GM21515 (cell line): Measurements from ENCODE around the gene RRAS2.
"Not testable (repeated sequence)": the region's sequence is repeated elsewhere in the genome, so short reads cannot be mapped to it uniquely, and the experiment has no call there.

Source experiments
- ATAC-seq: cut with Tn5 transposase; IDR thresholded peaks from one replicate; pipeline ENCODE4 v1.9.1; 2021; ENCODE audit not compliant: unreplicated experiment

Gene RRAS2

DNA sequence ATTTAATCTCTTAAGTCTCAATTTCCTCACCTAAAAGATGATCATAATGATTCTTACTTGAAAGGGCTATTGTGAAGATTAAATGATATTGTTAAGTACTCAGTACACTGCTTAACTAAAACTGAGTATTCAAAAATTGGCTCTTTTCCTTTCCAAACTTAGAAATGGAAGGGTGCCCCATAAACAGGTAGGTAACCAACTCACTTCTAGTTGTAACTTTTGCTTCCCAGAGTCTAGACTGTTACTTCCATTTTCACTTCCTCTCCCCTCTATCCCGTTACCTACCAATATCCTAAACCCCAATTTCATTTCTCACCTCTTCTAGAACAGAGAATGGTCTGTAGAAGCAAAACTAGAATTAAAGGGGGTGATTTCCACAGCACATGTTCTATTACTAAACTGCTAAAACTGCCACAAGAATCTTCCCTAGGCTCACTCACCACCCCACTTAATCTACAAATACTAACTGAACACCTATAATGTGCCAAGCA, 50.0 kb downstream of the RRAS2 start:
- peak; percentile 42 for ATAC-seq

DNA sequence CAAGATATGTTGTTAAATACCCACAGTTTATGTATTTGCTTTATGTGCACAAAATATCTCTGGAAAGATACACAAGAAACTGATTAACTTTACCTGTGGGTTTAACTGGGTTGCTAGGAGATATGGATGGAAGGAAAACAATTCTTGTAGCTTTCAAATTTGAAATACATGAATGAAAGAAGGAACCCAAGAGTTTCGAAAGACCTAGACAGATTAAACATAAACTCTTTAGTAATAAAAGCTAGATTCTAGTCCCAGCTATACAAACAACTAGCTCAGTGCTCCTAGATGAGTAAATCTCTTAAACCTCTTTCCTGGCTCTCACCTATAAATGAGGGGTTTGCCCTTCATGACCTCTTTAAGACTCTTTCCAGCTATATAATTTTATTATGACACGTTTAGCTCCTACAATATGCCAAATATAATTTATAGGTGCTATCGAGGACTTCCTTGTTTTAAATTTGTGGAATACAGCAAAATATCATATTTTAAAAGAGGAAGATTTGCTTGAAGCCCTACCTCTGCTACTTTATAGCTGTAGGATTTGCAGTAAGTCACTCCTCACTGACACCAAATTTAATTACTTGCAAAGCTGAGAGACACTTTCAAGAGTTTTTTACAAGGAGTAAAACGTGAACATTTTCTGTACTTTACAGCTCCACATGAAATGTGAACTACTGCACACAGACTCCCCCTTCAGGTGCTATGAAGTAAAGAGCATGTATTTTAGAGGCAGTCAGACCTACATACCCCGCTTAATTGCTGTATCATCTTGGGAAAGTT, 50.7 kb downstream of the RRAS2 start:
- ATAC-seq: no peak

- ATAC-seq: no peak
Observed at GRCh38 chr11:14306481-14306880, 52.5 kb downstream of the RRAS2 start.

DNA sequence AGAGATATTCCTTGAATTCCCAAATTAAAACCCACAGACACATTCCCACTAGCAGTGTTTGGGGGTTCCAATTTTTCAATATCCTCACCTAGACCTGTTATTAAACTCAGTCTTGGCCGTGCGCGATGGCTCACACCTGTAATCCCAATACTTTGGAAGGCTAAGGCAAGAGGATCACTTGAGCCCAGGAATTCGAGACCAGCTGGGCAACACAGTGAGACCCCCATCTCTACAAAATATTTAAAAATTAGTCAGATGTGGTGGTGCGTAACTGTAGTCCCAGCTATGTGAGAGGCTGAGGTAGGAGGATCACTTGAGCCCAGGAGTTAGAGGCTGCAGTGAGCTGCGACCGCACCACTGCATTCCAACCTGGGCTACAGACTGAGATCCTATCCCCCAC, 53.3 kb downstream of the RRAS2 start:
- no peak for ATAC-seq

- no peak for ATAC-seq
Observed at GRCh38 chr11:14304601-14305000, 54.4 kb downstream of the RRAS2 start.

- ATAC-seq: peak; percentile 79
Observed at GRCh38 chr11:14300661-14301304, 58.2 kb downstream of the RRAS2 start.

GRCh38 chr11:14299921-14300320, 59.1 kb downstream of the RRAS2 start:
- no peak for ATAC-seq

GRCh38 chr11:14290422-14290821, 68.6 kb downstream of the RRAS2 start:
- ATAC-seq: no peak

- ATAC-seq: no peak
Observed at GRCh38 chr11:14288189-14288935, 70.6 kb downstream of the RRAS2 start.

- ATAC-seq: not testable (repeated sequence)
Observed at GRCh38 chr11:14278869-14279268, 80.1 kb downstream of the RRAS2 start.

GRCh38 chr11:14275076-14275475, 83.9 kb downstream of the RRAS2 start:
- ATAC-seq: no peak

- ATAC-seq: no peak
Observed at GRCh38 chr11:14273895-14274294, 85.1 kb downstream of the RRAS2 start.

DNA sequence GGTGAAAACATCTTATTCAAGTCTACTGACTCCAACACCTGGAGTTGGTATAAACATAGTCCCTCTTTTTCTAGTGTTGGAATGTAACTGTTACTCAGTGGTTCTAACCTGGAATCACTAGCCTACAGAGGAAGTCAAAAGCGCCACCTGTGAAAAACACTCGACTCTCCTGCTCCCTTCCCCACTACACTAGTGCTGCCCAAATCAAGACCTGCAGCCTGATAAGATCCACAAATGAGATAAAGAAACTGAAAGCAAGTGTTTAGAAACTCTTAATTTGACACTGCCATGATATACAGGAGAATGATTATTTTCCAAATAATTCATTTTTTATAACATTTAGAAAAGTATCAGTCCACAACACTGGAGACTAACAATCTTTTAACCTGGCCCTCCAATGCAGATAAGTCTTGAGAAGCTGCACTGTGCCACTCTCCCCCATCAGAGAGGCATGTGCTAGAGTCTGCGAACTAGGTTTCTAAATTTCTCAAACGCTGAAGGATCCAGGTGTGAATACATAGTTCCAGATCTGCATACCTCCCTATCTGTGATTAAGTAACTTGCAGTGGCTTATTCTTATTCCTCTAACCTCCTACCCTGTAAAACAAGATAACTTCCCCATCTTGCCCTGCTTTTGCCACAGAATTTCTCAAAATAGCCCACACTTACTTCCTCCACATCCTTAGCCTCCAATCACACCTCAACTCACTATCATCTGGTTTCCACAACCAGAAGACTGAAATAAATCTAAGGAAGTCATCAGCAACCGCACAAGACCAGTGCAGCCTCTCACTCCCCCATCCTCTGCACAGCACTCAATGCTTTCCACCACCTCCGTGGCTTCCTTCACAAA, 88.1 kb downstream of the RRAS2 start:
- peak; percentile 75 for ATAC-seq

DNA sequence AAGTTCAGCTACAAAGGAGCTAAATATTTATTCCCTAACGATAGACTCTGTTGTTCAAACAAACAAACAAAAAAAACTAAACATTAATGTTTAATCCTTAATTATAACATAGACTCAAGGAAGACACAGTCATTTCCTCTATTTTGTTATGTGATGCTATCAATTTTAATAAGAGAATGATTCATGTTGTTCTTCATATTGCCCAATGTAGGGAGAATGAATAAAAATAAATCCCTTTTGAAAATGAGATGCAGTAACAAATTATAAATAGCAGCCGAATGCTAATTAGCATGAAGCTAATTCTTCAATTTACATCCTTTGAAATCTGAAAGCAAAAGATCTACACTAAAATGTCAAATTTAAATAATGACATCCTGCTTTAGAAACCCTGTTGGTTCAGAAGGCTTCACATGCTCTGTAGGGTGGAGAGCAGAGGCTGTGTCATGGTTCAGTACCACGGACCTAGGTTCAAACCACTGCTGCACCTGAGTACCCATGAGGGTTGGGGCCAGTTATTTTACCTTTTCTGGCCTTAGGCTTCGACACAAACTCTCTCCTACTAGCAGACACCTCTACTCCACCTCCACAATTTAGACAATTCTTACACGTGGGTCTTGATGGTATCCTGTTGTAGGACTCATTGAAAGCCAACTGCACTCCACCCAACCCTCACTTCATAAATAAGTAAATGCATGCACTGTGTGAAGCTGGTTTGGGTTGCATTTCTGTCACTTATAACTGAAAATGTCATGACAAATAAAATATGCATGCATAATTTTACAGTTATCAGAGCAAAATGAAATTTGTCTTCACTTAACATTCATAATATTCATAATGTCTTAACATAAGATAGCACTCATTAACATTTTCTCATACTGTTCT, 89.0 kb downstream of the RRAS2 start:
- ATAC-seq: no peak

GRCh38 chr11:14267861-14268635, 90.9 kb downstream of the RRAS2 start:
- no peak for ATAC-seq

- ATAC-seq: no peak
Observed at GRCh38 chr11:14266622-14267021, 92.4 kb downstream of the RRAS2 start.

- no peak for ATAC-seq
Observed at GRCh38 chr11:14264966-14265365, 94.0 kb downstream of the RRAS2 start.

- ATAC-seq: no peak
Observed at GRCh38 chr11:14262271-14262846, 96.6 kb downstream of the RRAS2 start.

DNA sequence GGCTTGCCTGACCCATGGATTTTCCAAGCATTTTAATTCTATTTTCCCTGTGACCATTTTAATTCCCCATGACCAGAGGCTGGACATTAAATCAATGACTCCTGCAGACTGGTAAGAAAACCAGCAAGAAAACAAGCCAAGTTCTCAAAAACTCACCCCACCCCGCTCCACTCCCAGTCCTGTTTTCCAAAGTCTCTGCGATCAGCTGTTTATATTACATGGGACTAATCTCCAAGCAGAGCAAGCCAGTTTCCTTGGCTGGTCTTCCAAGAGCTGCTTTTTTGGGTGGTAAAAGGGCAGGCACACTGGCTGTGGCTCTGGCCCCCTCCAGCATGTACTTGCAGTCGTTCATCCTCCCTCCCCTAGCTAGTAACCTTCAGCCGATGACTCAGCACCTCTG, 97.9 kb downstream of the RRAS2 start:
- ATAC-seq: no peak
